COLO829 (cell line): ENCODE results near the gene ADAMTS1.

Experiments
- DNase-seq: peaks from one replicate; pipeline ENCODE4 v3.0.0; 2012; ENCODE audit warnings: low spot score

Gene ADAMTS1

DNA sequence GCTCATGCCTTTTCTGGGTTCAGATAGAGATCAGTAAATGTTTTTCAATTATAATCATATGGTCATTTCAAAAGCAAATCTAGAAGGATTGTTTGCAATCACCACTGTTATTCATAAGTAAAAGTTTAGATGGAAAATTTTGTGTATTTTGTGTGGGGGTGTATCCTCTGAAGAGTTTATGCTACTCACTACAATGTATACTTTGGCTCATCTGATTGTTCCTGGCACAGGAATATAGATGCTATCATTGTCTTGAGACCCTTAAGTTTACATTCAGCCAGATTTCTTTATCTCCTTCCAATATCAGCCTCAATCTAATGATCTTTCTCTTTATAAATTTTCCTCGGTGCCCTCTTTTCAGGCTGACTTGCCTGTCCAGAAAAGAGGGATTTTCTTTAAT, 33.0 kb downstream of the ADAMTS1 start:
- no peak for DNase-seq

DNA sequence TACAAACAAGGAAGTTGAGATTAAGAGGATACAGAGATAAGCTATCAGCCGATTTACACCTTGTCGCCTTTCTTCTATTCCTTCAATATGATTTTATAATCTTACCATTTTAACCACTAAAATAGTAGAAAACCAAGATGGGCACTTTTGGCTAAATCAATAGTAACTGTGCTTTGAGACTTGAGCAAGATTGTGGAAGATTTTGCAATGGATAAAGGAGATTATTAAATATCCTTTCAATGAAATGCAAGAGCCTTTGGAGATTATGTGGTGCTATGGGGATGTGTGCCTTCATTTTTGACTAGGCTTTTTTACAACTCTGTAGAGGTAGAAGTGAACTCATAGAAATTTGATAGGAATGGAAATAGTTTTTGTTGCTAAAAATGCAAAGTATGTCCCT, 33.7 kb downstream of the ADAMTS1 start:
- no peak for DNase-seq

DNA sequence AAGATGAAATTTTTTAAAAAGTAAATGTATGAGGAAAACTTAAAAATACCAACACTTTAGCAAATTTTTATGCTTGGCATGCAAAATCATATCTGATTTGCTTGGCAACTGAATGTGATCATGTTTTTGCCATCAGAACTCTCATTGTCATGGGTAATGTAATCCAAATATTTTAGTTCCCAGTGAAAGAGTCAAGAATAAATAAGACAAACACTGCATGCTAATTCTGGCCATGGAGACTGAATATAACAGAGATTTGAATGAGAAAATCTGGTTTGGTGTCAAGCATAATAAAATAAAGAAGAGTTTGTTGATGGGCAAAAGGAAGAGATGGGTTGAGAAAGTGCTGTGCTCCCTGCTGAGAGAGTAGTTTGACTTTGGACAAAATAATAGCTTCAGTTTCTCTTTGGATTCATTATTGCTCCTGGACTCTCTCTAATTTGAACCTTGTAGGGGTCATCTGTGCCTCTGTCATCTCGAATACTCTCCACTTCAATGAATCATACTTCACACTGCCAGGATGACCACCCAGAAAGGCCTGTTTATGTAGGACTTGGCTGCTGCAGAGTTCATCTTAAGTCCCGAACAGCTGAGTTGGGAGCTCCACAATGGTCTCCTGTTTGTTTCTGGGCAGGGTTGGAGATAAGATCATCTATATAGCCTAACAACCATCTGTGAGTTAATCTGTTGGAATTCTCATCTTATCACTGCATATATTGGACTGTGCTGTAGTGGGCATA, 34.4 kb downstream of the ADAMTS1 start:
- peak; percentile 54 for DNase-seq

DNA sequence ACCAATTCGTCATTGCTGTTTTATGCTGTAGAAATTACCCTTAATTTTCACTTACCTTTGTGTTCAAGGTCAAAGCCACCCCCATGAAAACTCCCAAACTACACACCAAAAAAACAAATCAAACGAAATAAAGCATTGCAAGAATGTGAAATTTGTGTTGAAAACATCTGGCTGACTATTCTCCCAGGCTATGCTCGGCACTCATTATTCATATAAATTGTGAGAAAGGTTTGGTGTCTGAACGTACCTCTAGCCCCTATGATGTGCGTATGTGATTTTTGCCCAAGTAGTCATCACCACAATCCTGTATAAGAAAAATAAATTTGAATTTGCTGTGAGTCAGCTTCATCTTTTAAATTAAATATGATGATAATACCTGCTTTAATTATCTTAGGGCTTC, 34.9 kb downstream of the ADAMTS1 start:
- no peak for DNase-seq

DNA sequence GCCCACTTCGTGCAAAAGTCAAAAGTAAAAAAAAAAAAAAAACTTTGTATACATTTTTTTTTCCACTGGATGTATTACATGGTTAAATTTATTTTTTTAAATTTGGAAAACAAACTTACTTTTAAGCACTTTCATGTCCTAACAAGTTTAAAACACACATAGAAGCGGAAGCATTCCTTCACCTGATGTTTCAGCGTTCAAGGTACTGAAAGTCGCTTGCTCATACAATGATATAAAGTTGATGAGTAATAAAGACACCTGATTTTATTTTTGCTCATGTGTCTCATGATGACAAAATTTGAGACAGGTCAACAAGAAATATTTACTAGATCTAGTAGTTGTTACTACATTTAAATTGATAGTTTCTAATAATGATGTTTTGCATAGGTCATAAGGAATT, 35.5 kb downstream of the ADAMTS1 start:
- no peak for DNase-seq

DNA sequence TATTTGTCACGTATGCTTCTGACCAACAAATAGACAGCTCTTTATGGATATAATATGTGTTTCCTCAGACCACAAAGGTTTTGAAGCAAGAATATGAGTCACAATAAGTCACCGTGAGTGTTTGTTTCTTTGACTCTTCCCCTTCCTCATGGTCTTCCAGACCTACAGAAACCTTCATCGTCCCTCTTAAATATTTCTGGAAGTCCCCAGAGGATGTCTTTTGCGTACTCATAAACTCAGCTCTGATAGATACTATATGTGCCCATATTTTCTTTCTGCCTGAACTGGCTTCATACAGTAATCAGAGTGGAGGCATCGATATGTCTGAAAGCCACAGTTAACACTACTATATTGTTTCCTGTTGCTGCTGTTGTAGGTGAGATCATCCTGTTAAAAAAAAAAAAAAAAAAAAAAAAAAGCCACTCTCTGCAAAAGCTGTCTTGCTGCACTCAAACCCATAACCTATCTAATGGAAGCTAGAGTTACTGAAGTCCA, 38.4 kb downstream of the ADAMTS1 start:
- DNase-seq = no peak

DNA sequence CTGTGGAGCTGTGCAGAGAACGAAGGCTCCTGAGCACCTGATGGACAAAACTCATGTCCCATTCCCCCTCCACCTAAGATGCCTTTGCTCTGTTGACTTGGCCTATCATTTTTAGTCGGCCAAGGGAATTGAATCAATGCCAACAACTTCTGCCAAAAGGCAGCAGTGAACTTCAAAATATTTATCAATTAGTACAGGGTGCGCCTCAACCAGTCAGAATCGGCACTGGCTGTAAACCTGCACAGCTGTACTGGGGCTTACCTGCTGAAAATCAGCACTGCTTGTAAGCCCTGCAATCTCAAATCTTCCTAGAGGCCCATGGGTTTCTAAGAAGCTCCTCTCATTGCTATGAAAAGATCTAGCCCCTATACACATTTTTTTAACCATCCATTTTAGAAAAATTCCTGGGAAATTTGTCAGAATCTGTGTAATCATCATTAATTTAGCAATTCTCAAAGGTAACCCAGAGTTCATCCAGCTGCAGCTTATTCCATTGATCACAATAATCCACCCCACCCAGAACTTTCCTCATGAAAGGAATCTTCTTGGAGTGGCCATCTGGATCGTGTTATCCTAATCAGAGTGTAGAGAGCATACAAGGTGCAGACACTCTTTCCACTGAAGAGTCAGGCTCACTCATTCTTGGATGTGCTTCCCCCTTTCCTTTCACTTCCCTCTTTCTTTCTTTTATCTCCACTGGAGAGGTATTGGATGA, 40.2 kb downstream of the ADAMTS1 start:
- no peak for DNase-seq

DNA sequence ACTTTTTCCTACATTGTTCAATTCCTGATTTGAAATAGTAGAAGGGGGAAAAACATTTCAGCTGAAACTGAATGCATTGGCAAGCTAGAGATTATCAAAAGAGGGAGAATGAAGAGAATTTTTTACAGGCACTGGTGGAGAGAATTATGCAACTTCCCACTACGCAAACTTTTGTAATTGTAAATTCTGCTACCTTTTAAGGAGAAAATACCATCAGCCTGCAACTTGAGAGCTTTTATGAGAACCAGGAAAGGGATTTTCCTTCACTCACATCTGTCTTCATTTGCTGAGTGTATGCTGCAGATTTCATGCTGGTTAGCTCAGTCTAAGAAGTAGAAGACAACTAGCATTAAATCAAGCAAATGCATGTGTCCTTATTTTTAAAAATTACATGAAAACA, 43.7 kb downstream of the ADAMTS1 start:
- DNase-seq = no peak

DNA sequence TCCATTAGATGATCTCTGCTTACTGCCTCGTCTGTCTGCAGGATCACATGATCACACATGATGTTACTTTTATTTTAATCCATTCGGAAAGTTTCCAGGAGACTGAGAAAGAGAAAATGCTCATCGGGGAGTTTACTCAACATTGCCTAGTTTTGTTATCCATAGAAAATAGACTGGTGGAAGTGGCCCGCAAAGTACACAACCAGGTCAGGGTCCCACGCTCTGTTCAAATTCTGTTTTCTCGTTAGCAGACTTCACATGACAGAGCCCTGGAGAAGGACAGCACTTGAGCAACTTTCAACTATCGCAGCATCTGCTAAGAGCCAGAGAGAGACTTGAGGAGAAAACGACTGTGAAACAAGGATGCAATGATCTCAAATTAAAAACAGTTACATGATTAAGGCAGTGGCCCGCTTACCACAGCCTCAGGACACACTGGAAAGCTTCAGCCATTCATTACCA, 44.2 kb downstream of the ADAMTS1 start:
- DNase-seq = no peak

DNA sequence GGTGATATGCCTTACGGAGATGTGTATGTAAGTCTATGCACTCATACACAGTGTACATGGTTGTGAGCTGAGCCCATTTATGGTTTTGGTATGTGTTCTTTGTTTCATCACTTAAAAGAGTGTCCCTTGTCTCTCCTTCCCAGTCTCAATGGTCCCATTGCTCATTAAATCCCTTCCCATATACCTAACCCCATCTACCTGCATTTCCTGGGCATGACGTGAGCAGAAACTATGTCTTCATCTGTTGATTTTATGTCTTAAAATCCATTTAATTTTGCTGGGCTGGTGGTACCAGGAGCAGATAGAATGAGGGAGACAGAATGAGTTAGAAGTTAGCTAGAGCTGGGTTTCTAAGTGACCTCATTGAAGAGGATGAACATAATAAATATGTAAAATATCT, 44.8 kb downstream of the ADAMTS1 start:
- no peak for DNase-seq

DNA sequence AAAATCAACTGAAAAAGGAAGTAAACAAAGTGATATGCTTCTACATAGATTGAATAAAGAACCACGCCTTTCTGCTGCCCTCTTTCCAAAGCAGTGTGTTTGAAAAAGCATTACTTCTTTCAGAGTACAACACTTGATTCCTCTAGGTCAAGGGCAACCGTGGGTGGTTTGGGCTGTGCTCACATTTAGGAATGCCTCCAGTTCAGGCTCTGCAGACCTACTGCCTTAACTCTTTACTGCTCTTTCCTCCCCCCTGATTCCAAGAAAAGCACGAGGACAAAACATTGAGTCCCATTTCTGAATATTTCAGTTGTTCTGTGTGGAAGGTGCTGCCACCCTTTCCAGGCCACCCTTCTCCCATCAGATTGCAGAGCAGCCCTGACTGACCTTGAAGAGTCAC, 45.2 kb downstream of the ADAMTS1 start:
- DNase-seq = no peak

DNA sequence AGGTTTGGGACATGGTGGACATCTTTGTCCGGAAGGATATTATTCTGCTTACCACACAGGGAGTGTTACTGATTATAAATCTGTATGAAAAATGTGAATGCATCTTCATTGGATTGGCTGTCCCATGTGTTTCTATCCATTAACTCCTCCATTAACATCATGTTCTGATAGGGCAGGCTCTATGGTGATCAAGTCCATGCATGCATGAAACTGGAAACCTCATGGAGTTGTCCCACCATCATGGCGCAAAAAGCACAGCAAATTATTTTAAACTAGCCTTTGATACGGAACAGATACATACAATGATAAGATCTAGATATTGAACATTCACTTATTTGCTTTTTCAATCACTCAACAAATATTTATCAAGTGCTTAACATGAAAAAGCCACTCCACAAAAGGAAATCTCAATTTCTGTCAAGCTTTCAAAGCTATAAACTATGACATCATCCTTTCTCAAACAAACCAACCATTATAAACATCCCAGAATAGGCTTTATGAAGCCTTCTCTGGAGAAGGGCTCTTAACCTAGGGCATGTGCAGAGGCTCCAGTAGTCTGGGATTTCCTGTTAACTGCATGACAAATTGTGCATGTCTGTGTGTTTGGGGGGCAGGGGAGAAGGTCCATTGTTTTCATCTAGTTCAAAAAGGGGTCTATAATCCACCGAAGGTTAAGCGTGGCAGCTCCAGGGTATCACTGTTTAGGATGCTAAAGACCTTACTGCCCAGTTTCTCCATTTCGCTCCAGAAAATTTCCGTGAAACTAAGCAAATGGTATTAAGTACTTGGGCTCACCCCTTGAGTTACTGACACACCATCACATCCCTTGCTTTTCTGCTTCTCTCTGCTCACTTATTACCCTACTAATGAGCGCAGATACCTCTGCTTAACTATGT, 46.1 kb downstream of the ADAMTS1 start:
- peak; percentile 40 for DNase-seq

DNA sequence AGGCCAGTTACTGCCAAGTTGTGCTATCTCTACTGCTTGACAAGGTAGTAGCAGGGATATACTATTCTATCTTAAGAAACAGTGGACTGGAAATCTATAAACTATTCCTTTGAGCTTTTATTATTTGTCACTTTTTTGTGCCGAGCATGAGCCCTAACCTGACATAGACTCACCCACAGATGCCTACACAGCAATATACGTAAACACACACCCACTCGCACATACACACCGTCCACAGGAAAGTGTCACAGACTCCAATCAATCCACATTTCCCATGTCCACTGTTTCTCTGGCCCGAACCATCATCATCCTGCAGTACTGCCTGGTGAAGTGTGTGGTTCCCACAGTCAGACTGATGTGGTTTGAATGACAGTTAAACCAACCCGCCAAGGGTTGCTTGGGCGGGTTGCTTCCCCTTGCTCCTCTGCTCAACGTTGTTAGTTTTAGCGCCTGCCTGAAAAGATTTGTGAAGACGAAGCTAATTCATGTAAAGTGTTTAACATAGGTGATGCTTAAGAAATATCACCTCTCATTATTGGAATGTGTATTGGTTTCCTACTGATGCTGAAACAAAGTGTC, 47.2 kb downstream of the ADAMTS1 start:
- no peak for DNase-seq

DNA sequence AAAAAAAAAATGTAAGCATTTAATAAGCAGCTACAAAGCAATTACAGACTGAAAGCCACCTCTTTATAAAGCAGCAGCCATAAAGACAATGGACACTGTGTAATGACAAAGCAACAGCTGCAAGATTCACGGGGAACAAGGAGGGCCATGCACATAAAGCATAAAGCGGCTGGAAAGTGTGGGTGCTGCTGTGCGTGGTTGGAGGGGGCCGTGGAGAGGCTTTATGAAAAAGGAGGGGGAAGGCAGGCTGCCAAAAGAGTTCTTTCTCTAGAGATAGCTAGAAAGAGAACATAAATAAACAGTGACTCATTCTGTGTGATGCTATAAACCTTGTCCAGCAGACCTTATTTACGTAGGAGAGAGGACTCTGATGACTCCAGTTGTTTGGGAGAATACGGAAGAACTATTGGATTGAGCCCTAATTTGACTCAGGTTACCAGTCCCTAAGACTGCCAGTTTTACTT, 49.3 kb downstream of the ADAMTS1 start:
- DNase-seq = peak; percentile 80

DNA sequence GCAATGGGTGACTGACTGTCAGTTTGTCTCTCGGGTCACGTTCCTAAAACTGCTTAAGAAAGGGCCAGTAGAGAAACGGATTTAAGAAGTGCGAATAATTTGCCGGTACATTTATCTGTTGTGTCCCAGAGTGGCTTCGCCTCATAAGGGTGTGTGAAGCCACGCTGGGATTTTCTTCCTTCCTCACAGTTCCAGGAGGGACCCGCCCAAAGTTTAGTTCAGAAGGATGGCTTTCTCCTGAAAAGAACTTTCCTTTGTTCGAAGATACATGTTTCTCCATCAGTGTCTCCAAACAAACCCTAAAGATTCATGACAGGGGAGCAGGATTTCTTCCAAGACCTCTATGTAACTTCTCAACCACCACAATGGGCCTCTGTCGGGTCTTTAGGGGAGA, 49.8 kb downstream of the ADAMTS1 start:
- DNase-seq = no peak

DNA sequence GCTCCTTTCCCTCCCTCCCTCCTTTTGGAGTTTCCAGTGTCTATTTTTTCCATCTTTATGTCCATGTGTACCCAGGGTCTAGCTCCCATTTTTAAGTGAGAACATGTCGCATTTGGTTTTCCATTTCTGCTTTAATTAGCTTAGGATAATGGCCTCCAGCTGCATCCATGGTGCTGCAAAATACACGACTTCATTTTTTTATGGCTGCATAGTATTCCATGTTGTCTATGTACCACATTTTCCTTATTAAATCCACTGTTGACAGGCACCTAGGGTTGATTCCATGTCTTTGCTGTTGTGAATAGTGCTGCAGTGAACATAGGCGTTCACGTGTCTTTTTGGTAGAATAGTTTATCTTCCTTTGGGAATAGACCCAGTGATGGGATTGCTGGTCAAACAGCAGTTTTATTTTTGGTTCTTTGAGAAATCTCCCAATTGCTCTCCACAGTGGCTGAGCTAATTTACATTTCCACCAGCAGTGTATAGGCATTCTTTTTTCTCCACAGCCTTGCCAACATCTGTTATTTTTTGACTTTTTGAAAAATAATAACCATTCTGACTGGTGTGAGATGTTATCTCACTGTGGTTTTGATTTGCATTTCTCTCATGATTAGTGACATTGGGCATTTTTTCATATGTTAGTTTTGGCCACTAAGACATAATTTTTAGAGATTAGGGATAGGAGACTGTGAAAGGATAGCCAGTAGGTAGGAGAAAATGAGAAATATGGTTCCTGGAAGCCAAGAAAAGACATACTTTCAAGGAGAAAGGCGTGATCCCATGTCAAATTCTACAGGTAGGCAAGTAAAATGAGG, 50.4 kb downstream of the ADAMTS1 start:
- no peak for DNase-seq

DNA sequence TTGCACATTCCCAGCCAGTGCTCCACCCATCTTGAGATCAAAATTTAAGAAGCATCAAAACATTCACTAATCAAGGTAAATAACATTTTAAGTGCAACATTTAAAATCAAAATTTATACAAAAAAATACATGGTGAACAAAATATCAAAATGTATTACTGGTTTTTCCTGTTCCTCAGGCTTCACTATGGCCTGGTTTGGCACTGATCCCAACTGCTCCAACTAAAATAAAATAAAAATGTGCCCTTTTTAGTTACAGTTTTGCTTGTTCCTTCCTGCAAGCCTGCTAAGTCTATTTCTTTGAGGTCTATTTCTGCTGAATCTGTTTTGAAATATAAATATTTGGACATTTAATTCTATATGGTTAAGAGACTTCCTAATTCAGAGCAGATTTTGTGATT, 54.9 kb downstream of the ADAMTS1 start:
- no peak for DNase-seq

DNA sequence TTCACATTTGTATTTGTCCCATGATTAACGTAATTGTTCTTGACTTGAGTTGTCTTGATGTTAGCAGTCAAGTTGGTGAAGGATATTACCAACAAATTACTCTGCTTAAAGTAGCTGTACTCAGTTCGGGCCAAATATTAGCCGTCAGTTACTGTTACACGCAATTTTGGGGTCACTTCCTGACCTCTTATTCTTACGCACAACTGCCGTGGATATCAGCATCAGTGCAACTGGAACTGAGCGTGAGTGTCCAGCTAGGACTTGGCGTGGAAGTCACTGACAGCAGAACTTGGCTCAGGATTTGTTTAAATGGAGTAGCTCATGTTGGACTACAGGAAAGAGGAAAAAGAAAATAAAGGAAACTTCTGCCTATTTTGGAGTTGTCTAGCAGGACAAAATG, 56.4 kb downstream of the ADAMTS1 start:
- no peak for DNase-seq
